B cell (primary cell): ENCODE data around the gene ALMS1.

Source experiments
- CTCF ChIP-seq: fragments of 200-600 bp; IDR thresholded peaks from one replicate; pipeline ENCODE4 v1.8.0; 2022; ENCODE audit warnings: antibody characterized with exemption, mild to moderate bottlenecking
- EZH2 ChIP-seq: IDR thresholded peaks from 2 replicates; pipeline ENCODE4 v1.6.1; 2012; ENCODE audit warnings: borderline replicate concordance, low read depth, mild to moderate bottlenecking, moderate library complexity, low read length; ENCODE audit not compliant: insufficient read depth, poor library complexity, severe bottlenecking

- TF ChIP-seq CTCF (no peak), EZH2 (no peak)
Measured at GRCh38 chr2:73611867-73612266, 226.2 kb downstream of the ALMS1 start.
